ENCODE results near the gene SCIN.

DNA sequence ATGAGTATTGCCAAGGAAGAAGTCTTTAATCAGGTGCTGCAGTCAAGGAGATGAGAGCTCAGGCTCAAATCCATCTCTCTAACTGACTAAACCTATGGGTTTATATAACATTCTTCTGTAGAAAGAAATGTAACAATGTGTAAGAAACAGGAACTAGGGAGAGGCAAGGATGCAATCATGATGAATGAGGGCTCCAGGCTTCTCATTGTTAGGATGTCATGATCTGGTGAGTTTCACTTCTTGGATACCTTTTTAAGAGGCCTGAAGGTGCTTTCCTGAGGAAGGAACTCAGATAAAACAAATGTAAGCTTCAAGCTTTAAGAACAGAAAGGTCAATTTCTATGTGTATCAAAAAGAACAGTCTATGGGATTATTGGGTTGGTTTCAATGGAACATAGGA is 30.8 kb upstream of the SCIN start:
- TF ChIP-seq, protein P1, sequence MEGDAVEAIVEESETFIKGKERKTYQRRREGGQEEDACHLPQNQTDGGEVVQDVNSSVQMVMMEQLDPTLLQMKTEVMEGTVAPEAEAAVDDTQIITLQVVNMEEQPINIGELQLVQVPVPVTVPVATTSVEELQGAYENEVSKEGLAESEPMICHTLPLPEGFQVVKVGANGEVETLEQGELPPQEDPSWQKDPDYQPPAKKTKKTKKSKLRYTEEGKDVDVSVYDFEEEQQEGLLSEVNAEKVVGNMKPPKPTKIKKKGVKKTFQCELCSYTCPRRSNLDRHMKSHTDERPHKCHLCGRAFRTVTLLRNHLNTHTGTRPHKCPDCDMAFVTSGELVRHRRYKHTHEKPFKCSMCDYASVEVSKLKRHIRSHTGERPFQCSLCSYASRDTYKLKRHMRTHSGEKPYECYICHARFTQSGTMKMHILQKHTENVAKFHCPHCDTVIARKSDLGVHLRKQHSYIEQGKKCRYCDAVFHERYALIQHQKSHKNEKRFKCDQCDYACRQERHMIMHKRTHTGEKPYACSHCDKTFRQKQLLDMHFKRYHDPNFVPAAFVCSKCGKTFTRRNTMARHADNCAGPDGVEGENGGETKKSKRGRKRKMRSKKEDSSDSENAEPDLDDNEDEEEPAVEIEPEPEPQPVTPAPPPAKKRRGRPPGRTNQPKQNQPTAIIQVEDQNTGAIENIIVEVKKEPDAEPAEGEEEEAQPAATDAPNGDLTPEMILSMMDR (IDR thresholded peaks at IDR 0.05): no peak
- no peak for TF ChIP-seq EZH2 (IDR thresholded peaks at IDR 0.05; ENCODE audit: borderline replicate concordance, insufficient read depth, low read depth, low read length, poor library complexity, severe bottlenecking)
